ENCODE results near the gene CCDC68. TPM values are rescaled to one million over a fixed set of nuclear protein-coding genes. Genes with fewer than 3 reads are reported as not detected.

CCDC68 gene
- total RNA-seq, 1 donor from 2014 or later = 2.2 TPM

DNA sequence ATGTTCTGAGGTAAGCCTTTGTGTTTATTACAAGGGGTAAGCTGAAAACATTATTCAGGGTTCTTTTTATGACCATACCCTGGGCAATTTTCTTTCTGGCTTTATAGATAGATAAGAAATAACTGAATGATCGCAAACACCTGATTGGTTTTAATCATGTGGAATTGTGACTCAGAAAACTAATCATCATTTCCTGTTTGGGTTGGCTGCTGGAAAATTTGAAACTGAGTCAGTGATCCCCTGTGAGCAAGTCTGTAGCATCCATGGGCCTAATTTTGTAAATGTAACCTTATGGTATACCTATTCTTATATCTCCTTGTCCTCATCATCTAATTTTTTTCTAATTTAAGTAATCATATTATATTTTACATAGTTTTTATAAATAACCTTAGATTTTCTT is 34.3 kb downstream of the CCDC68 start:
- Mint-ChIP-seq H3K4me1 (ENCODE audit: low read depth) (peaks cover 2% of the 10 kb centered on the region), H3K4me3 (ENCODE audit: low read depth) (no peak overlapping the region), H3K27ac (no peak overlapping the region), H3K9me3 (ENCODE audit: low read depth) (peaks cover 3% of the 10 kb centered on the region), H3K36me3 (ENCODE audit: insufficient read depth) (no peaks in the 10 kb centered on the region), H3K27me3 (peaks cover 7% of the 10 kb centered on the region)
- TF ChIP-seq, protein P1, sequence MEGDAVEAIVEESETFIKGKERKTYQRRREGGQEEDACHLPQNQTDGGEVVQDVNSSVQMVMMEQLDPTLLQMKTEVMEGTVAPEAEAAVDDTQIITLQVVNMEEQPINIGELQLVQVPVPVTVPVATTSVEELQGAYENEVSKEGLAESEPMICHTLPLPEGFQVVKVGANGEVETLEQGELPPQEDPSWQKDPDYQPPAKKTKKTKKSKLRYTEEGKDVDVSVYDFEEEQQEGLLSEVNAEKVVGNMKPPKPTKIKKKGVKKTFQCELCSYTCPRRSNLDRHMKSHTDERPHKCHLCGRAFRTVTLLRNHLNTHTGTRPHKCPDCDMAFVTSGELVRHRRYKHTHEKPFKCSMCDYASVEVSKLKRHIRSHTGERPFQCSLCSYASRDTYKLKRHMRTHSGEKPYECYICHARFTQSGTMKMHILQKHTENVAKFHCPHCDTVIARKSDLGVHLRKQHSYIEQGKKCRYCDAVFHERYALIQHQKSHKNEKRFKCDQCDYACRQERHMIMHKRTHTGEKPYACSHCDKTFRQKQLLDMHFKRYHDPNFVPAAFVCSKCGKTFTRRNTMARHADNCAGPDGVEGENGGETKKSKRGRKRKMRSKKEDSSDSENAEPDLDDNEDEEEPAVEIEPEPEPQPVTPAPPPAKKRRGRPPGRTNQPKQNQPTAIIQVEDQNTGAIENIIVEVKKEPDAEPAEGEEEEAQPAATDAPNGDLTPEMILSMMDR (IDR thresholded peaks at IDR 0.05; ENCODE audit: unreplicated experiment) = no peak
- DNase-seq (ENCODE audit: low spot score, unreplicated experiment) = no peak

DNA sequence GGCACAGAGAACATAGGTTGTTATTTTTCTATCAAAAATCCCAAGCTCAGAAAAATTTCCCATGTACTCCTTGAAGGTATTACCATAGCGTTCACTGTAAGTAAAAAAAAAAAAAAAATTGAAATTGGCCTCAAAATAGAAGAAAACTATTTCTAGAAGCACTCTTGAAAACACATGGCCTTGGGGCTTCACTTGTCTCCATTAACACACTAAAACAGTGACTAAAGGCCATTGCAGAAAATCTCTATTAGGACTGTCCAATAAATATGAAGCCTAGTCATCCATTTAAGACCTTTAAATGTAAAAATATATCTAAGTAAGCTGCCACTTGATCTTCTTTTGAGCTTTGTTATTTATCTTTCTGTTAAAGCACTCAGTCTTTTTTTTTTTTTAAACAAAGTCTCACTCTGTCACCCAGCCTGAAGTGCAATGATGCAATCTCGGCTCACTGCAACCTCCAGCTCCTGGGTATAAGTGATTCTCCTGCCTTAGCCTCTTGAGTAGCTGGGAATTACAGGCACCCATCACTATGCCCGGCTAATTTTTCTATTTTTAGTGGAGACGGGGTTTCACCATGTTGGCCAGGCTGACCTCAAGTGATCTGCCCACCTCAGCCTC is 35.8 kb downstream of the CCDC68 start:
- Mint-ChIP-seq H3K4me1 (ENCODE audit: low read depth) (peaks cover 2% of the 10 kb centered on the region), H3K27ac (no peak overlapping the region), H3K27me3 (peaks cover 3% of the 10 kb centered on the region), H3K36me3 (ENCODE audit: insufficient read depth) (no peaks in the 10 kb centered on the region), H3K9me3 (ENCODE audit: low read depth) (peaks cover 3% of the 10 kb centered on the region), H3K4me3 (ENCODE audit: low read depth) (no peak overlapping the region)
- DNase-seq (ENCODE audit: low spot score, unreplicated experiment) = no peak
- TF ChIP-seq, protein P1 (IDR thresholded peaks at IDR 0.05; ENCODE audit: unreplicated experiment) = no peak

DNA sequence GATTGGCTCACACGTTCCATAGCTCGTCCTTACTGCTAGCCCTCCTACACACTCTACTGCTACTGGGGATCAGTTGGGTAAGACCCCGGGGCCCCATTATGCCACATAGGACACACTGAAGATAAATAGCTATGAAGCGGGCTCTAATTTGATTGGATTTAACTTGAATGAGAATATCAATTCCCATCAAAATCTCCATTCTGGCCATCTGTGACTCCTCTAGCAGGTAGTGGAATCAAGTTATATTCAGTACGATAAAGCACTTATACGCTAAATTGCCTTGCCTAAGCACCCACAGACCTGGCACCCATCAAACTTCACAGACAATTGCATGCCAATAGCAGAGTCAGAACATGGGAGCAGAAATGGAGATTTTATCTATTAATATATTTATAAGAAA is 39.8 kb downstream of the CCDC68 start:
- H3K4me1 Mint-ChIP-seq (ENCODE audit: low read depth) = peaks cover 6% of the 10 kb centered on the region
- H3K36me3 Mint-ChIP-seq (ENCODE audit: insufficient read depth) = no peaks in the 10 kb centered on the region
- H3K27ac Mint-ChIP-seq = no peak overlapping the region
- no peak overlapping the region for H3K4me3 Mint-ChIP-seq (ENCODE audit: low read depth)
- H3K27me3 Mint-ChIP-seq = peaks cover 3% of the 10 kb centered on the region
- H3K9me3 Mint-ChIP-seq (ENCODE audit: low read depth) = peaks cover 3% of the 10 kb centered on the region
- no peak for DNase-seq (ENCODE audit: low spot score, unreplicated experiment)
- TF ChIP-seq, protein P1 (IDR thresholded peaks at IDR 0.05; ENCODE audit: unreplicated experiment) = no peak

DNA sequence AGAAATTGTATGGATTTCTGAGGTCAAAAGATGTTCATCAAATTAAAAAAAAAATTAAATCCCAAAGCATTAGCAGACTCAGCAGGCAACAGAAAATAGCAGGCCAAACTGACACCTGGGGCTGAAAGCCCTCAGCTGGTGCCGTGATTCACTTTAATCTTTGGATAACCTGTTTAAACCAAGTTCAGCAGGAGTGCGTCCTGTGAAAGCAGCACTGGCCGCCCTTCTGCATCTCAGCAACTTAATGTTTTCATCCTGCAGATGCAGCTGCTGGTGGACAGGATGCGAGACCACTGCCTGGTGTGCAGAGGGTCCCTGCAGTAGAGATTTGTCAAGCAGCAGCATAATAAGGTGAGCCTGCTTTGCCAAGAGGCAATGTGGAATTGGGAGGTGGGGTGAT is 41.2 kb downstream of the CCDC68 start:
- no peaks in the 10 kb centered on the region for H3K36me3 Mint-ChIP-seq (ENCODE audit: insufficient read depth)
- DNase-seq (ENCODE audit: low spot score, unreplicated experiment) = no peak
- peaks cover 3% of the 10 kb centered on the region for H3K27me3 Mint-ChIP-seq
- H3K4me3 Mint-ChIP-seq (ENCODE audit: low read depth) = no peak overlapping the region
- no peak overlapping the region for H3K27ac Mint-ChIP-seq
- TF ChIP-seq, protein P1 (IDR thresholded peaks at IDR 0.05; ENCODE audit: unreplicated experiment) = no peak
- peaks cover 3% of the 10 kb centered on the region for H3K9me3 Mint-ChIP-seq (ENCODE audit: low read depth)
- peaks cover 6% of the 10 kb centered on the region for H3K4me1 Mint-ChIP-seq (ENCODE audit: low read depth)

DNA sequence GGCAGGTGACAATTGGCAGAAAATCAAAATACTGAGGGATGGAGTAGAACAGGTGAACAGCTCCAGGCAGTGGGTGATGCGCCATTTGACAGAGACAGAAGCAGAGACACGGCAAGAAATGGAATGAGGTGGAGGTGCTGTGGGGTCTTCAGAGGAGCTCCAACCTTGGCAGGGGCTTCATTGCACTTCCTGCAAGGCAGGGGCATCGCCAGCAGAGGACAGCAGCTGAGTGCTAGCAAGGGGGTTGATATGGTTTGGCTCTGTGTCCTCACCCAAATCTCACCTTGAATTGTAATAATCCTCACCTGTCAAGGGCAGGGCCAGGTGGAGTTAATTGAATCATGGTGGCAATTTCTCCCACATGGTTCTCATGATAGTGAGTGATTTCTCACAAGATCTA is 42.8 kb downstream of the CCDC68 start:
- H3K27ac Mint-ChIP-seq = peak overlapping the region; percentile 43
- no peak overlapping the region for H3K4me3 Mint-ChIP-seq (ENCODE audit: low read depth)
- peaks cover 4% of the 10 kb centered on the region for H3K4me1 Mint-ChIP-seq (ENCODE audit: low read depth)
- no peaks in the 10 kb centered on the region for H3K27me3 Mint-ChIP-seq
- DNase-seq (ENCODE audit: low spot score, unreplicated experiment) = no peak
- H3K36me3 Mint-ChIP-seq (ENCODE audit: insufficient read depth) = no peaks in the 10 kb centered on the region
- TF ChIP-seq, protein P1 (IDR thresholded peaks at IDR 0.05; ENCODE audit: unreplicated experiment) = no peak
- peaks cover 3% of the 10 kb centered on the region for H3K9me3 Mint-ChIP-seq (ENCODE audit: low read depth)

Data from progenitor cell of endocrine pancreas (in vitro differentiated cells).